ENCODE data around the gene PPP2R5A.

DNA sequence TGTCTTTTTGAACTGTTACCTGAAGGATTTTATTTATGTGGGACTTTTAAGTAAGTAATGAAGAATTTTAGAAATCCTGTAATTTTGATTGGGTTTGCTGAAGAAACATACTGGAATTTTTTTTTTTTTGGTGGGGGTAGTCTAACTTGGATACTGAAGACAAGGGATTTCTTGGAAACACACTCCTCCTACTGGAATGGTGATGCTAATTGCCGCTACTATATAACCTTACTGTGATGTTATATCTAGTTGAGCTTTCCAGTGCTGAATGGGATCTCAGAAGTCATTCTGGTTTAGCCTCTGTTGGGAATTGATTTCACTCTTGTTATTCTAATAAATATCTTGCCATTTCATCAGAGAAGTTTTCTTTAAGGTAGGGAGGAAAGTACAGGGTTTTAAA, 8.4 kb downstream of the PPP2R5A start:
- TF ChIP-seq, protein P1, sequence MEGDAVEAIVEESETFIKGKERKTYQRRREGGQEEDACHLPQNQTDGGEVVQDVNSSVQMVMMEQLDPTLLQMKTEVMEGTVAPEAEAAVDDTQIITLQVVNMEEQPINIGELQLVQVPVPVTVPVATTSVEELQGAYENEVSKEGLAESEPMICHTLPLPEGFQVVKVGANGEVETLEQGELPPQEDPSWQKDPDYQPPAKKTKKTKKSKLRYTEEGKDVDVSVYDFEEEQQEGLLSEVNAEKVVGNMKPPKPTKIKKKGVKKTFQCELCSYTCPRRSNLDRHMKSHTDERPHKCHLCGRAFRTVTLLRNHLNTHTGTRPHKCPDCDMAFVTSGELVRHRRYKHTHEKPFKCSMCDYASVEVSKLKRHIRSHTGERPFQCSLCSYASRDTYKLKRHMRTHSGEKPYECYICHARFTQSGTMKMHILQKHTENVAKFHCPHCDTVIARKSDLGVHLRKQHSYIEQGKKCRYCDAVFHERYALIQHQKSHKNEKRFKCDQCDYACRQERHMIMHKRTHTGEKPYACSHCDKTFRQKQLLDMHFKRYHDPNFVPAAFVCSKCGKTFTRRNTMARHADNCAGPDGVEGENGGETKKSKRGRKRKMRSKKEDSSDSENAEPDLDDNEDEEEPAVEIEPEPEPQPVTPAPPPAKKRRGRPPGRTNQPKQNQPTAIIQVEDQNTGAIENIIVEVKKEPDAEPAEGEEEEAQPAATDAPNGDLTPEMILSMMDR (IDR thresholded peaks at IDR 0.05) = peak in 3 of 6 experiments; percentile 9 to 29 (median 27)
- TF ChIP-seq POLR2A (IDR thresholded peaks at IDR 0.05) = no peak
- TF ChIP-seq EP300 (IDR thresholded peaks at IDR 0.05) = no peak
- no peak for TF ChIP-seq POLR2AphosphoS5 (IDR thresholded peaks at IDR 0.05)

Data from upper lobe of left lung (tissue), 4 donors.